ES-I3 (cell line): ENCODE data around the gene ARHGAP27.

Experiments used
- H3K36me3 ChIP-seq: 2 replicates; pipeline ENCODE4 v1.6.1; 2013; ENCODE audit warnings: mild to moderate bottlenecking, low read length, control low read depth, moderate library complexity; ENCODE audit not compliant: insufficient read depth
- H3K4me1 ChIP-seq: 2 replicates; pipeline ENCODE4 v1.6.1; 2013; ENCODE audit warnings: mild to moderate bottlenecking, control low read depth, low read length; ENCODE audit not compliant: insufficient read depth
- H3K9ac ChIP-seq: 2 replicates; pipeline ENCODE4 v1.6.1; 2013; ENCODE audit warnings: low read depth, mild to moderate bottlenecking, low read length, moderate library complexity
- H3K9me3 ChIP-seq: 2 replicates; pipeline ENCODE4 v1.6.1; 2013; ENCODE audit warnings: mild to moderate bottlenecking, low read length, moderate library complexity; ENCODE audit not compliant: control insufficient read depth, insufficient read depth

ARHGAP27 gene

GRCh38 chr17:45394913-45395568 is 37.6 kb downstream of the ARHGAP27 start:
- Histone ChIP-seq H3K9ac (no peak overlapping the region), H3K36me3 (no peaks in the 10 kb centered on the region), H3K4me1 (peaks cover 3% of the 10 kb centered on the region; the same call in 1 of the 2 replicates), H3K9me3 (no peaks in the 10 kb centered on the region)

GRCh38 chr17:45394564-45394912 is 38.1 kb downstream of the ARHGAP27 start:
- H3K36me3 ChIP-seq = no peaks in the 10 kb centered on the region

GRCh38 chr17:45394091-45394490 is 38.6 kb downstream of the ARHGAP27 start:
- H3K9ac ChIP-seq = no peak overlapping the region
- H3K36me3 ChIP-seq = no peaks in the 10 kb centered on the region
- H3K9me3 ChIP-seq = no peaks in the 10 kb centered on the region
- H3K4me1 ChIP-seq = peaks cover 3% of the 10 kb centered on the region; the same call in 1 of the 2 replicates

More at GRCh38 chr17:45394564-45394912, 38.1 kb downstream of the ARHGAP27 start:
- H3K9ac ChIP-seq = no peak overlapping the region
- peaks cover 3% of the 10 kb centered on the region; the same call in 1 of the 2 replicates for H3K4me1 ChIP-seq
- H3K9me3 ChIP-seq = no peaks in the 10 kb centered on the region

DNA sequence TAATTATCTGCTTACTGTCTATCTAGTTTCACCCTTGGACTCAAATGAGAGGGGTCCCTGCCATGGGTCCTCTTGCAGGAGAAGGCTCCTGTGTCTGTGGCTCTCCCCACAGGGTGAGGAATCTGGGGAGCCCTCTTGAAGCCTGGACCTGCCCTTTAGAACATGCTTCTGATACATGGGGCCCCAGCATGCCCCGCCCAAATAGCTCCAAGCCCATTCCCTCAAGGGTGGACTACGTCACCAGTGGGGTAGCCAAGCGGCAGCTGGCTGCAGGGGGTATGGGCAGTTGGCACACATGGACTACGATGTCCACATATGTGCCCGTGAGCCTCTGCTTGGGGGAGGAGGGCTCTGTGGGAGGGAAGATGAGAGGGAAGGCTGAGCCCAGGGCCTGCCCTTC is 39.3 kb downstream of the ARHGAP27 start:
- Histone ChIP-seq H3K4me1 (peaks cover 3% of the 10 kb centered on the region; the same call in 1 of the 2 replicates), H3K9me3 (no peaks in the 10 kb centered on the region), H3K36me3 (no peaks in the 10 kb centered on the region), H3K9ac (no peak overlapping the region)

- no peak overlapping the region for H3K9ac ChIP-seq
- no peaks in the 10 kb centered on the region for H3K36me3 ChIP-seq
- no peaks in the 10 kb centered on the region for H3K9me3 ChIP-seq
- H3K4me1 ChIP-seq = peaks cover 3% of the 10 kb centered on the region; the same call in 1 of the 2 replicates
Observed at GRCh38 chr17:45391918-45392317, 40.8 kb downstream of the ARHGAP27 start.

GRCh38 chr17:45391291-45391690 is 41.4 kb downstream of the ARHGAP27 start:
- H3K9ac ChIP-seq = no peak overlapping the region

DNA sequence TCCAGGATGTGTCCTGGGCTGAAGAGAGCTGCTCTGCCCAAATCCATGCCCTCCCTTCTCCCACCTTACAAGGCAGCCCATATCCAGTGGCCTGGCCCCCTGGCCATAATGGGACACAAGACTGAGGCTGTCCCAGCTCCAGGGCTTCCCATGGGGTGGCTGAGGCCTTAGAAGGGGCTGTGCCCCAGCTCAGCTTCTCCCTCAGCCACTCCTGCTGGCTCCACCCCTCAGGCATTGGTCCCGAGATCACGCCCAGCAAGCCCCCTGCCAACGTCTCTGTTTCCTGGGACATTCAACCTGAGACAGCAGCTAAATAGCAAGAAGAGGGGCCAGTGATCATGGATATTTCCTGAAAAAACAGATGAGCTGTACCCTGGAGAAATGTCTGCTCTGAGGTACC is 43.3 kb downstream of the ARHGAP27 start:
- no peak overlapping the region for H3K9ac ChIP-seq
- H3K9me3 ChIP-seq = no peaks in the 10 kb centered on the region
- no peaks in the 10 kb centered on the region for H3K36me3 ChIP-seq
- H3K4me1 ChIP-seq = peaks cover 2% of the 10 kb centered on the region; the same call in 1 of the 2 replicates

More at GRCh38 chr17:45391291-45391690, 41.4 kb downstream of the ARHGAP27 start:
- Histone ChIP-seq H3K9me3 (no peaks in the 10 kb centered on the region), H3K4me1 (peaks cover 3% of the 10 kb centered on the region; the same call in 1 of the 2 replicates), H3K36me3 (no peaks in the 10 kb centered on the region)

DNA sequence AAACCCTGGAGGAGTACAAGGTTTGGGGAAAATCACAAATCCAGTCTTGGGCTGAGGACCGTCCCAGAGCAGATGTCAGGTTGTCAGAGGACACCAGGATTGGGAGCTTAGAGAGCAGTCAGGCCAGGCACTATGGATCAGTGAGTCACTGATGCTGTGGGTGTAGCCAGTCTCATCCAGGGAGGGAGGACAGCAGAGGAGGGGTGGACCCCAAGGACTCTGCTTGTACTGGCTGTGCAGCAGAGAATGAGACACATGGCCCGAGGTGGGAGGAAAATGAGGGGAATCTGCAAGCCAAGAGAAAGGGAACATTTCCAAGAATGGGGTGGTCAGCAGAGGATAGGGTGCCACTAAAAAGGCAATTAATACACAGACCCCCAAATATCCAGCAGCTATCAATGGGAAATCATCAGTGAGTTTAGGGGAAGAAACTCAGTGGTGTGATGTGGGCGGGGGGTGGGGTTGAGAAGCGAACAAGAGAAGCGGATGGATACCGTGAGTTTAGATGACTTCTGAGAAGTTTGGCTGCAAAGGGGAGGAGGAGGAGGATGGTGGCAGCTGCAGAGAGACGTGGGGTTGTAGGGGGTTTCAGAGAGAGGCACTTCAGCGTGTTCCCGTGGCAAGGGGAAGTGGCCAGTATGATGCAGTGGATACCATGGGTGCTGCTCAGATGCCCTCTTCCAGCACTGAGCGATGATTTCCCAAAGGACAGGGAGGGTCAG is 43.9 kb downstream of the ARHGAP27 start:
- no peaks in the 10 kb centered on the region for H3K36me3 ChIP-seq
- no peak overlapping the region for H3K9ac ChIP-seq
- peaks cover 6% of the 10 kb centered on the region; the same call in 1 of the 2 replicates for H3K4me1 ChIP-seq
- H3K9me3 ChIP-seq = no peaks in the 10 kb centered on the region

GRCh38 chr17:45387739-45388138 is 44.9 kb downstream of the ARHGAP27 start:
- Histone ChIP-seq H3K9ac (no peak overlapping the region), H3K4me1 (peaks cover 10% of the 10 kb centered on the region), H3K9me3 (no peaks in the 10 kb centered on the region), H3K36me3 (no peaks in the 10 kb centered on the region)

- peaks cover 10% of the 10 kb centered on the region for H3K4me1 ChIP-seq
- H3K36me3 ChIP-seq = no peaks in the 10 kb centered on the region
- H3K9ac ChIP-seq = no peak overlapping the region
- H3K9me3 ChIP-seq = no peaks in the 10 kb centered on the region
Observed at GRCh38 chr17:45386178-45386577, 46.5 kb downstream of the ARHGAP27 start.

- no peaks in the 10 kb centered on the region for H3K36me3 ChIP-seq
- no peaks in the 10 kb centered on the region for H3K9me3 ChIP-seq
- H3K4me1 ChIP-seq = peaks cover 10% of the 10 kb centered on the region
- no peak overlapping the region for H3K9ac ChIP-seq
Observed at GRCh38 chr17:45385331-45385997, 47.2 kb downstream of the ARHGAP27 start.

DNA sequence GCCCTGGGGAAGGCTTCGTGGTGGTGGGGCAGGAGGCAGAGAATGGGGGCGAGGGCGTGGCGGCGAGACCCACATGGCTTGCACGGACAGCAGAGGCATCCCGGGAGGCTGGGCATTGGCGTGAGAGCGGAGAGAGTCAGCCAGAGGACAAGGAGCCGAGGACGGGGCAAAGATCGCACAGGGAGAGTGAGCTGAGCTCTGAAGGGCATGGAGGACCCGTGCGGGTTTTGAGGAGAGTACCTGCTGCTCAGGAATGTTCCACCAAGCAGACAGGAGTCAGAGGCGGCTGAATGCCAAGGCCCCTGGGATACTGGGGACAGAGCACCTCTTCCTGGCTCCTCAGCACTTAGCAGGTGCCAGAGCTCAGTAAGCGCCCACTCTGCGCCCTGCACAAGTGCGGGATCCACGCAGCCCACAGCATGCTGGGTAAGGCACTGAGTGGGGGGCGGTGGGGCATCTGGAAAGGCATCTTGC is 47.8 kb downstream of the ARHGAP27 start:
- H3K4me1 ChIP-seq = peaks cover 10% of the 10 kb centered on the region
- no peaks in the 10 kb centered on the region for H3K9me3 ChIP-seq
- no peak overlapping the region for H3K9ac ChIP-seq

GRCh38 chr17:45384047-45384788 is 48.5 kb downstream of the ARHGAP27 start:
- no peaks in the 10 kb centered on the region for H3K36me3 ChIP-seq
- peaks cover 10% of the 10 kb centered on the region for H3K4me1 ChIP-seq
- H3K9me3 ChIP-seq = no peaks in the 10 kb centered on the region
- no peak overlapping the region for H3K9ac ChIP-seq

More for the DNA sequence above, 47.8 kb downstream of the ARHGAP27 start:
- no peaks in the 10 kb centered on the region for H3K36me3 ChIP-seq

DNA sequence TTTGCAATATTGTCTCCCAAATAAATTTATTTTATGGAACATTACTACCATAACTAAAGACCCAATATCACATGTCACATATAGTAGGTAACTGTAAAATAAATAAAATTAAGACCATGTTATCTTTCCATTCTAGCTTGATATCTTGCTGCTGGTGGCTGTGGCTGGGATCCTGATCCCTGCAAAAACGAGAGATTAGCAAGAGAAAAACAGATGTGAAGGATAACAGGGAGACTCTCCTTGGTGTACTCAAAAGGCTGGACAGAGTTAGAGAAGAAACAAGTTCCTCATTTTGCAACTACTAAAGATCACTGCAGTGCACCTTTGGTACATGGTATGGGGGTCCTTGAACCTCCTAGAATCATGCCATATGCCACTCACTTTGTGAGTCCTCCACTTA is 49.7 kb downstream of the ARHGAP27 start:
- peaks cover 10% of the 10 kb centered on the region for H3K4me1 ChIP-seq
- no peaks in the 10 kb centered on the region for H3K9me3 ChIP-seq
- H3K36me3 ChIP-seq = no peaks in the 10 kb centered on the region
- H3K9ac ChIP-seq = no peak overlapping the region
